ENCODE measurements around the gene RIPK1. TPM values are rescaled to one million over a fixed set of nuclear protein-coding genes. Genes with fewer than 3 reads are reported as not detected.

The RIPK1 gene
- polyA plus RNA-seq, 2 of the 4 experiments (the other 2 are of a cell fraction): 10.6 to 14.3 TPM

DNA sequence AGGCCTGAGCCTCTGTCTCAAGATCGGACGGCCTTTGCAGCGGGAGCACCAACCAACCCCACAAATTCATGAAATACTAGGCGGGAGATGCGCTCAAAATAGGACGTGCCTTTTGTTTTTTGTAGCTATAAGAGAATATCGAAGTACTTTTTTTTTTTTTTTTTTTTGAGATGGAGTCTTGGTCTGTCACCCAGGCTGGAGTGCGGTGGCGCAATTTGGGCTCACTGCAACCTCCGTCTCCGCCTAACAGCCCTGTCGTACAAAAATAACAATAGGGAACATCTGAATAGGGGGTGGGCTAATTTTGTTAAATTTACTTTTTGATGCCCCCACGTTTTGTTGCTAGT, 94.9 kb downstream of the RIPK1 start:
- Histone ChIP-seq H3K4me1 (peaks cover 37% of the 10 kb centered on the region), H3K4me2 (peak overlapping the region; percentile 72), H3K27ac (peak overlapping the region; percentile 95 to 100), H3K9me3 (no peaks in the 10 kb centered on the region), H3K4me3 (peak overlapping the region; percentile 65)
- ChIA-PET CTCF (interaction anchor here (1.3 to 1.7 kb wide), 7 partner anchors 8 to 94 kb away, joined by 3 to 7 read pairs (median 5); no protein-coding TSS in a partner anchor), POLR2A (interaction anchor here (0.7 to 1.8 kb wide), 7 partner anchors 46 to 1175 kb away, joined by 4 to 16 read pairs (median 4); partner anchors contain the start of genes PSMG4 and RIPK1)
- peak in 1 of 2 experiments; percentile 52; a peak in 2 of 4 replicates for TF ChIP-seq CEBPB (IDR thresholded peaks at IDR 0.05)
- no peak for TF ChIP-seq CBX8 (IDR thresholded peaks at IDR 0.05)
- no peak for DNase-seq (ENCODE audit: low read depth in 1 of 2, low spot score in 1 of 2)
- 9% methylated on average over 10 of the region's 13 CpGs for WGBS (ENCODE audit: missing lambda C conversion rate)
- no peak; a peak in 1 of 6 replicates for ATAC-seq
- no peak for FAIRE-seq

DNA sequence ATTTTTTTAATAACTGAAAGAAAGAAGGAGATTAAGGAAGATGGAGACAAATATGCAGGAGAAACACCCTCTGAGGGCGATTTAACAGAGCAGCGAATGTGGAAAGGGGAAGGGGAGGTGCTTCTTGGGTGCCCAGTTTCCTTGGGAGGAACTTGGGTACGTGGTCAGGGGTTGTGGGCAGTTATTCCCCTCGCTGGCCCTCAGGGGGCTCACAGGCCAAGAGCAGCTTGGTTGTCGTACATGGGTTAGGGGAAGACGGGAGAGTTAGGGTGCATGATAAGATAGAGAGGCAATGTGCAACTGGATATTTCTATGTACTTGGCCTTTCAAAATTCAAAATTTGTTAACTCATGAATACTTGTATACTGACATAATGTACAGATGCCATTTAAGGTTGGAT, 96.1 kb downstream of the RIPK1 start:
- Histone ChIP-seq H3K9me3 (no peaks in the 10 kb centered on the region), H3K4me3 (no peak overlapping the region), H3K4me1 (peaks cover 31% of the 10 kb centered on the region), H3K4me2 (no peak overlapping the region), H3K27ac (no peak overlapping the region)
- DNase-seq (ENCODE audit: low read depth in 1 of 2, low spot score in 1 of 2) (no peak), ATAC-seq (no peak), FAIRE-seq (no peak)
- POLR2A ChIA-PET: no interaction called here
- CTCF ChIA-PET: interaction anchor here (2.6 kb wide), 1 partner anchor 87 kb away, joined by 11 read pairs; no protein-coding TSS in a partner anchor
- 96% methylated on average over 6 of the region's 6 CpGs for WGBS (ENCODE audit: missing lambda C conversion rate)
- TF ChIP-seq SMC3 (IDR thresholded peaks at IDR 0.05): no peak
- TF ChIP-seq, protein P1, sequence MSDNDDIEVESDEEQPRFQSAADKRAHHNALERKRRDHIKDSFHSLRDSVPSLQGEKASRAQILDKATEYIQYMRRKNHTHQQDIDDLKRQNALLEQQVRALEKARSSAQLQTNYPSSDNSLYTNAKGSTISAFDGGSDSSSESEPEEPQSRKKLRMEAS (IDR thresholded peaks at IDR 0.05): no peak
- no peak for TF ChIP-seq RNF2 (IDR thresholded peaks at IDR 0.05; ENCODE audit: borderline replicate concordance, low read depth)
- TF ChIP-seq NR3C1 (IDR thresholded peaks at IDR 0.05): no peak
- TF ChIP-seq, protein P2, sequence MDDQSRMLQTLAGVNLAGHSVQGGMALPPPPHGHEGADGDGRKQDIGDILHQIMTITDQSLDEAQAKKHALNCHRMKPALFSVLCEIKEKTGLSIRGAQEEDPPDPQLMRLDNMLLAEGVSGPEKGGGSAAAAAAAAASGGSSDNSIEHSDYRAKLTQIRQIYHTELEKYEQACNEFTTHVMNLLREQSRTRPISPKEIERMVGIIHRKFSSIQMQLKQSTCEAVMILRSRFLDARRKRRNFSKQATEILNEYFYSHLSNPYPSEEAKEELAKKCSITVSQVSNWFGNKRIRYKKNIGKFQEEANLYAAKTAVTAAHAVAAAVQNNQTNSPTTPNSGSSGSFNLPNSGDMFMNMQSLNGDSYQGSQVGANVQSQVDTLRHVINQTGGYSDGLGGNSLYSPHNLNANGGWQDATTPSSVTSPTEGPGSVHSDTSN (IDR thresholded peaks at IDR 0.05): no peak
- TF ChIP-seq SREBF2 (IDR thresholded peaks at IDR 0.05): no peak
- TF ChIP-seq POLR2AphosphoS2 (conservative IDR thresholded peaks at IDR 0.05; ENCODE audit: low read length): no peak
- no peak for TF ChIP-seq RAD21 (conservative IDR thresholded peaks at IDR 0.05 in 1 of 2, IDR thresholded peaks at IDR 0.05 in 1 of 2)
- no peak for TF ChIP-seq ZC3H11A (IDR thresholded peaks at IDR 0.05)
- TF ChIP-seq CHD2 (IDR thresholded peaks at IDR 0.05; ENCODE audit: low read length, partially characterized antibody): no peak

Small RNA genes lying within 50 kb of the gene (small RNA-seq; reads per million reads assigned to genes)
- gene AL133351.4 (0 reads per million in 6 experiments), gene RNA5SP201 (0 reads per million in 6 experiments)

Other genes starting within 250 kb of the RIPK1 start
- gene SERPINB1, start 226.6 kb upstream of the RIPK1 start, polyA plus RNA-seq (2011; rRNA removed): 98.6 and 135 TPM in 2 replicates
- gene SERPINB1, start 226.6 kb upstream of the RIPK1 start, polyA plus RNA-seq (2017; fragmentation: RNase III; extraction: RNeasy Plus Mini Kit Qiagen cat#74134 plus additional on column Dnase treatment): 52.6 to 63.2 TPM (median 52.7 TPM) in 3 replicates
- gene SERPINB9, start 165.2 kb upstream of the RIPK1 start, polyA plus RNA-seq (2011; rRNA removed): 24.7 and 25.7 TPM in 2 replicates
- gene SERPINB9, start 165.2 kb upstream of the RIPK1 start, polyA plus RNA-seq (2017; fragmentation: RNase III; extraction: RNeasy Plus Mini Kit Qiagen cat#74134 plus additional on column Dnase treatment): 8.7 TPM in 3 replicates
- 107 and 126 TPM in 2 replicates for gene SERPINB6, start 96.9 kb upstream of the RIPK1 start, polyA plus RNA-seq (2011; rRNA removed)
- gene SERPINB6, start 96.9 kb upstream of the RIPK1 start, polyA plus RNA-seq (2017; fragmentation: RNase III; extraction: RNeasy Plus Mini Kit Qiagen cat#74134 plus additional on column Dnase treatment): 98.5 to 107 TPM (median 104 TPM) in 3 replicates
- gene NQO2, start 68.6 kb upstream of the RIPK1 start, polyA plus RNA-seq (2011; rRNA removed): 77.0 and 86.5 TPM in 2 replicates
- gene NQO2, start 68.6 kb upstream of the RIPK1 start, polyA plus RNA-seq (2017; fragmentation: RNase III; extraction: RNeasy Plus Mini Kit Qiagen cat#74134 plus additional on column Dnase treatment): 61.3 to 70.6 TPM (median 67.2 TPM) in 3 replicates
- 25.4 and 25.5 TPM in 2 replicates for gene BPHL, start 50.2 kb downstream of the RIPK1 start, polyA plus RNA-seq (2011; rRNA removed)
- gene BPHL, start 50.2 kb downstream of the RIPK1 start, polyA plus RNA-seq (2017; fragmentation: RNase III; extraction: RNeasy Plus Mini Kit Qiagen cat#74134 plus additional on column Dnase treatment): 14.9 to 18.7 TPM (median 16.5 TPM) in 3 replicates
- gene TUBB2A, start 89.0 kb downstream of the RIPK1 start, polyA plus RNA-seq (2011; rRNA removed): 19.7 and 23.9 TPM in 2 replicates
- gene TUBB2A, start 89.0 kb downstream of the RIPK1 start, polyA plus RNA-seq (2017; fragmentation: RNase III; extraction: RNeasy Plus Mini Kit Qiagen cat#74134 plus additional on column Dnase treatment): 45.7 to 61.7 TPM (median 47.4 TPM) in 3 replicates
- 9.0 and 10.8 TPM in 2 replicates for gene TUBB2B, start 159.2 kb downstream of the RIPK1 start, polyA plus RNA-seq (2011; rRNA removed)
- gene TUBB2B, start 159.2 kb downstream of the RIPK1 start, polyA plus RNA-seq (2017; fragmentation: RNase III; extraction: RNeasy Plus Mini Kit Qiagen cat#74134 plus additional on column Dnase treatment): 15.7 to 19.0 TPM (median 18.0 TPM) in 3 replicates
- gene PSMG4, start 190.5 kb downstream of the RIPK1 start, polyA plus RNA-seq (2011; rRNA removed): 12.9 and 15.0 TPM in 2 replicates
- 21.9 to 24.0 TPM (median 23.1 TPM) in 3 replicates for gene PSMG4, start 190.5 kb downstream of the RIPK1 start, polyA plus RNA-seq (2017; fragmentation: RNase III; extraction: RNeasy Plus Mini Kit Qiagen cat#74134 plus additional on column Dnase treatment)